Measurements from ENCODE around the gene SRRM4. TPM values are rescaled to one million over a fixed set of nuclear protein-coding genes. Genes with fewer than 3 reads are reported as not detected.

The SRRM4 gene, protein sequence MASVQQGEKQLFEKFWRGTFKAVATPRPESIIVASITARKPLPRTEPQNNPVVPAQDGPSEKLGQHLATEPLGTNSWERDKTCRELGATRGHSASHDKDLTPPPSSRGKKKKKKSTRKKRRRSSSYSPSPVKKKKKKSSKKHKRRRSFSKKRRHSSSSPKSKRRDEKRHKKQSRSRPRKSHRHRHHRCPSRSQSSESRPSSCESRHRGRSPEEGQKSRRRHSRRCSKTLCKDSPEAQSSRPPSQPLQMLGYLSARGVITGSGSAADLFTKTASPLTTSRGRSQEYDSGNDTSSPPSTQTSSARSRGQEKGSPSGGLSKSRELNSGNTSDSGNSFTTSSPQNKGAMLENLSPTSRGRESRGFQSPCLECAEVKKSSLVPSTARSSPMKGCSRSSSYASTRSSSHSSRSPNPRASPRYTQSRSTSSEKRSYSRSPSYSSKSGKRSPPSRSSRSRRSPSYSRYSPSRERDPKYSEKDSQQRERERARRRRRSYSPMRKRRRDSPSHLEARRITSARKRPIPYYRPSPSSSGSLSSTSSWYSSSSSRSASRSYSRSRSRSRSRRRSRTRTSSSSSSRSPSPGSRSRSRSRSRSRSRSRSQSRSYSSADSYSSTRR
- total RNA-seq: not detected in 2 replicates

DNA sequence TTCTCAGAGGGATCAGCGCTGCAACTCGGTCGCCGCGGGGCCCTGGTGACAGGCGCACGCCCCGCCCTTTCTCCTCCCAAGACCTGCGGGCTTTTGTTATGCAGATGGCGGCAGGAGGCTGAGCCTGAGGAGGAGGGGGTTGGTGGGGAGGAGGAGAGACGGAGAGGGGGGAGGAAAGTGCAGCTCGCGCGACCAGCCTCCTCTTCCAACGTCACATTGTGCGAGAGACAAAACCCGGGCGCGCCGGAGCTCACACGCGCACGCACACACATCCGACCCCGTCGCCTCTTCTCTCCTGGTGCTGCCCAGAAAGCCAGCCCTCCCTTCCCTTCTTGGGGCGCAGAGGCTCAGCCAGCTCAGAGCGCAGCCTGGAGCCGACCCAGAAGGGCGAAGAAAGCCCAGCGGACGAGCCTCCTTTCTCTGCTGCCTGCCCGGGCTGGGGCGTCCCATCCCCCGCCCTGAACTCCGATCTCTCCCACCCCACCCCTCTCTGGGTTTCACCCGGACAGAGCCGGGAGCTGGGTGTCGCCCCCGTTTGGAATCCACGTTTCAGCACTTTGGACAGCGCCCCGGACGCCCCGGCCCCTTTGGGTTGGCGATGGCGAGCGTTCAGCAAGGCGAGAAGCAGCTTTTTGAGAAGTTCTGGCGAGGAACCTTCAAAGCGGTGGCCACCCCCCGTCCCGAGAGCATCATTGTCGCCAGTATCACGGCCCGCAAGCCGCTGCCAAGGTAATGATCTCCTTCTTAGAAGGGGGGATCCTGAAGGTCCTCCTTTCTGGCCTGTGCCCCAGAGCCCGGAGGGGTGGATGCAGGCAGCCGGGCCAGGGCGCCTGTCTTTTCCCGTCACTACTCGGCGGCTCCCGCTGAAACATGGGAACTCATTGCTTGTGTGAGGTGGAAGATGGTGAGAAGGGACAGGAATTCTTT, at the start of gene SRRM4:
SRRM4 (plus strand) TSS at position 257 of the 927 bp plus-strand sequence; CDS start at position 599, 342 bp downstream.

DNA sequence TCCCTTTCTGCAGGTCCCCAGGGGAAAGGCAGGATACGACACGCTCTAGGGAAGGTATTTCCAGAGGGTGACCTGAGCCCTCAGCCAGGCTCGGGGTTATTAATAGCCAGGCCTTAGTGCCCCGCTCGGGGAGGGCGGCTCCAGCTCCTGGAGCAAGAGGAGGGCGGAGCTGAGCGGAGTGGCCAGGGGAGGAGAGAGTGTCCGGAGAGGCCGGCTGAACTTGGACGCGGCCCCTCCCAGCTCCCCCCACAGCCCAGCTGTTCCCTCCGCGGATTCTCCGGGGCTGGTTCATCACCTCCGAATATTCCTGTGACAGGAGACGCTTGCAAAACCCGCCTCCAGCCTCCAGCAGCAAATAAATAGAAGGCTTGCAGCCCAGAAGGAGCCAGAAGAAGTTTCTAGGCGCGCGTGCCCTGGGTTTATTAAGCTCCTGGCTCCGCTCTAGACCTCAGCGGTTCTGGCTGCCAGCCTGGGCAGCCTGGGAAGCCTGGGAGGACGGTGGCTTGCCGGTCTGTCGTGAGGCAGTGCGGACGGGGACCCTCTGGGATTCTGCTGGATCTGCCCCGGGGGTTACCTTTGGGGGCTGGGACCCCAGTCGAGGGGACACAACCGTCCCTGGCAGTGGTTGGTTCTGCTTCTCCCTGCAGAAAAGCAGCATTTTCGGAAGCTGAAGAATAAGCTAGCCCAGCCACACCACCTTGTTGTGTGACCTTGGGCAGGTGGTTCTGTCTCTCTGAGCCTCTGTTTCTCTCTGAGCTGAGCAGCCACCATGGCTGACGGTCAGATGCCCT, 197.4 kb downstream of the SRRM4 start, which contains the start of gene HSPB8:
HSPB8 (plus strand) TSS at position 388 of the 791 bp plus-strand sequence; CDS start at position 770, 382 bp downstream.

Other genes with a start within 250 kb of the SRRM4 start
- 2.7 and 12.8 TPM in 2 replicates for gene HSPB8, start 197.4 kb downstream of the SRRM4 start, total RNA-seq